ENCODE results near the gene SLC66A2.

GRCh38 chr18:79934311-79935097, 16.9 kb downstream of the SLC66A2 start:
- TF ChIP-seq ZKSCAN1 (IDR thresholded peaks at IDR 0.05; ENCODE audit: low read length) (no peak), ATF3 (CRISPR knock-in tag; IDR thresholded peaks at IDR 0.05) (no peak), CTCF (CRISPR knock-in tag; IDR thresholded peaks at IDR 0.05) (peak; percentile 92), CEBPB (IDR thresholded peaks at IDR 0.05; ENCODE audit: borderline replicate concordance, low read depth, low read length) (peak; percentile 81), HCFC1 (IDR thresholded peaks at IDR 0.05; ENCODE audit: low read depth, low read length) (no peak), NCOR1 (IDR thresholded peaks at IDR 0.05; ENCODE audit: borderline replicate concordance, low read length) (peak; percentile 99), ZNF543 (CRISPR knock-in tag; IDR thresholded peaks at IDR 0.05) (0 out of 2 replicates have a peak, but pooled peaks have one; percentile 30), HDAC6 (IDR thresholded peaks at IDR 0.05; ENCODE audit: low read depth, low read length) (no peak), EP300 (IDR thresholded peaks at IDR 0.05; ENCODE audit: low read depth in 2 of 2, low read length in 2 of 2) (peak; percentile 77 to 97), EP300 (CRISPR knock-in tag; IDR thresholded peaks at IDR 0.05; ENCODE audit: borderline replicate concordance) (peak; percentile 90; the same call in 1 of the 2 replicates), POLR2A (IDR thresholded peaks at IDR 0.05; ENCODE audit: insufficient read depth in 1 of 2, low read depth in 2 of 2, low read length in 2 of 2) (no peak), STAG1 (CRISPR knock-in tag; IDR thresholded peaks at IDR 0.05) (peak; percentile 65)
- TF ChIP-seq, protein P1, sequence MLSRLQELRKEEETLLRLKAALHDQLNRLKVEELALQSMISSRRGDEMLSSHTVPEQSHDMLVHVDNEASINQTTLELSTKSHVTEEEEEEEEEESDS (CRISPR knock-in tag; IDR thresholded peaks at IDR 0.05; ENCODE audit: borderline replicate concordance) = peak; percentile 40; the same call in 1 of the 2 replicates
- TF ChIP-seq, protein P2, sequence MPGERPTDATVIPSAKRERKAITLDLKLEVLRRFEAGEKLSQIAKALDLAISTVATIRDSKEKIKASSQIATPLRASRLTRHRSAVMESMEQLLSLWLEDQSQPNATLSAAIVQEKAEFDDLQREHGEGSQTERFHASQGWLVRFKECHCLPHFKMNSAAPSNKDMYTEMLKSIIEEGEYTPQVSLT (CRISPR knock-in tag; IDR thresholded peaks at IDR 0.05; ENCODE audit: borderline replicate concordance, low read depth) = 0 out of 2 replicates have a peak, but pooled peaks have one; percentile 16
- TF ChIP-seq, protein P3, sequence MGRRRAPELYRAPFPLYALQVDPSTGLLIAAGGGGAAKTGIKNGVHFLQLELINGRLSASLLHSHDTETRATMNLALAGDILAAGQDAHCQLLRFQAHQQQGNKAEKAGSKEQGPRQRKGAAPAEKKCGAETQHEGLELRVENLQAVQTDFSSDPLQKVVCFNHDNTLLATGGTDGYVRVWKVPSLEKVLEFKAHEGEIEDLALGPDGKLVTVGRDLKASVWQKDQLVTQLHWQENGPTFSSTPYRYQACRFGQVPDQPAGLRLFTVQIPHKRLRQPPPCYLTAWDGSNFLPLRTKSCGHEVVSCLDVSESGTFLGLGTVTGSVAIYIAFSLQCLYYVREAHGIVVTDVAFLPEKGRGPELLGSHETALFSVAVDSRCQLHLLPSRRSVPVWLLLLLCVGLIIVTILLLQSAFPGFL (CRISPR knock-in tag; IDR thresholded peaks at IDR 0.05) = no peak
